HL-60 (cell line): ENCODE data around the gene HRCT1.

Experiments used
- DNase-seq, 2 experiments: peaks; one replicate each; pipeline ENCODE4 v3.0.0-alpha.2; 2010 to 2020; ENCODE audit warnings: low read depth in 1 of 2, low spot score in 1 of 2
- H3K27ac ChIP-seq: fragments of 250-450 bp; sonication (Bioruptor Pico); replicated peaks from 2 replicates; pipeline ENCODE4 v1.5.1; 2020; ENCODE audit warnings: mild to moderate bottlenecking, moderate library complexity
- H3K27me3 ChIP-seq: fragments of 250-450 bp; sonication (Bioruptor Pico); 2 replicates; pipeline ENCODE4 v1.5.1; 2021; ENCODE audit warnings: mild to moderate bottlenecking, moderate library complexity; ENCODE audit not compliant: insufficient read depth, poor library complexity, severe bottlenecking
- H3K4me3 ChIP-seq: replicated peaks from 2 replicates; pipeline ENCODE4 v1.5.1; 2011; ENCODE audit warnings: mild to moderate bottlenecking, control low read depth, low read length; ENCODE audit not compliant: insufficient read depth
- CTCF ChIP-seq: IDR thresholded peaks from one replicate; pipeline ENCODE4 v1.5.1; 2011; ENCODE audit warnings: low read length, control low read depth, inconsistent platforms; ENCODE audit not compliant: insufficient read depth
- GABPA ChIP-seq: IDR thresholded peaks from 2 replicates; pipeline ENCODE4 v1.6.1; 2012; ENCODE audit warnings: low read depth
- POLR2AphosphoS5 ChIP-seq: IDR thresholded peaks from 2 replicates; pipeline ENCODE4 v1.6.1; 2012; ENCODE audit warnings: low read depth
- REST ChIP-seq: IDR thresholded peaks from 2 replicates; pipeline ENCODE4 v1.6.1; 2012; ENCODE audit warnings: low read depth; ENCODE audit not compliant: insufficient replicate concordance
- SPI1 ChIP-seq: IDR thresholded peaks from 2 replicates; pipeline ENCODE4 v1.6.1; 2012; ENCODE audit warnings: low read depth, mild to moderate bottlenecking, borderline replicate concordance

Gene HRCT1

DNA sequence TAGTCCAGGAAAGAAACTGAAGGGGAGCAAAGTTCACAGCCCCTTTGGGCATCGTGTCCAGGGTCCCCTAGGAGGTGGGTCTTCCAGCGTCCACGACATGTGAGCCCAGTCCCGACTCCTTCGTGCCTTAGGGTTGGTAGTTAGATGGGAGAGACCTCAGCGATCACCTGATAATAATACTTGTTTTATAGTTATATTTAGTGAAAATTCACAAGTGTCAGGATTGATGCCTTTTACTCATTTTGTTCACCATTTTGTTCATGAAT lies 23.4 kb downstream of the HRCT1 start:
- H3K27ac ChIP-seq = no peak overlapping the region
- TF ChIP-seq SPI1 (no peak), CTCF (no peak), POLR2AphosphoS5 (no peak), REST (no peak)

GRCh38 chr9:35930521-35930920 lies 24.5 kb downstream of the HRCT1 start:
- no peak for DNase-seq
- TF ChIP-seq SPI1 (no peak), POLR2AphosphoS5 (no peak), REST (no peak), GABPA (no peak), CTCF (no peak)
- no peak overlapping the region for H3K4me3 ChIP-seq
- no peak overlapping the region for H3K27ac ChIP-seq
- H3K27me3 ChIP-seq = no peaks in the 10 kb centered on the region

More for the DNA sequence above, 23.4 kb downstream of the HRCT1 start:
- Histone ChIP-seq H3K4me3 (no peak overlapping the region), H3K27me3 (no peaks in the 10 kb centered on the region)
- no peak for DNase-seq

DNA sequence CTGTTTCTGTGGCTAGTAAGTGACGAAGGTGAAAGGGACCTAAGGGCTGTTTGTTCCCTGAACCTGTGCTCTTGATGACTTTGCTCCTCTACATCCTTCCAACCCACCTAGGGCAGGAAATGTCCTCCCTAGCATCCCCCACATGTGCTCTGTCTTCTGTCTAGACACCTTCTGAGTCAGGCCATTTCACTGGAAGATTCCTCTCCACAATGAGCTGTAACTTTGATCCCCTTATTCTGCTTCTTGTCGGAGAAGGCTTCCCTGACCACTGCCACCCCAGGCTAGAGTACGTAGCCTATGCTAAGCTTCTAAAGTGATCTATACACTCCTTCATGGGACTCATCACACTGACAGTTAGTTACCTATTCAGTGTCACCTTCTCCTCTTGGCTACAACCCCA lies 25.0 kb downstream of the HRCT1 start:
- H3K4me3 ChIP-seq = no peak overlapping the region
- TF ChIP-seq GABPA (no peak), REST (no peak), CTCF (no peak), POLR2AphosphoS5 (no peak), SPI1 (no peak)
- no peaks in the 10 kb centered on the region for H3K27me3 ChIP-seq
- DNase-seq = no peak
- H3K27ac ChIP-seq = no peak overlapping the region
